HG03060 (cell line): ENCODE data around the gene TBC1D22A.
"Not testable (repeated sequence)": the region's sequence is repeated elsewhere in the genome, so short reads cannot be mapped to it uniquely, and the experiment has no call there.

ENCODE experiments used
- ATAC-seq: cut with Tn5 transposase; IDR thresholded peaks from one replicate; pipeline ENCODE4 v1.9.1; 2021; ENCODE audit warnings: low read depth, moderate number of reproducible peaks; ENCODE audit not compliant: unreplicated experiment

Gene TBC1D22A

DNA sequence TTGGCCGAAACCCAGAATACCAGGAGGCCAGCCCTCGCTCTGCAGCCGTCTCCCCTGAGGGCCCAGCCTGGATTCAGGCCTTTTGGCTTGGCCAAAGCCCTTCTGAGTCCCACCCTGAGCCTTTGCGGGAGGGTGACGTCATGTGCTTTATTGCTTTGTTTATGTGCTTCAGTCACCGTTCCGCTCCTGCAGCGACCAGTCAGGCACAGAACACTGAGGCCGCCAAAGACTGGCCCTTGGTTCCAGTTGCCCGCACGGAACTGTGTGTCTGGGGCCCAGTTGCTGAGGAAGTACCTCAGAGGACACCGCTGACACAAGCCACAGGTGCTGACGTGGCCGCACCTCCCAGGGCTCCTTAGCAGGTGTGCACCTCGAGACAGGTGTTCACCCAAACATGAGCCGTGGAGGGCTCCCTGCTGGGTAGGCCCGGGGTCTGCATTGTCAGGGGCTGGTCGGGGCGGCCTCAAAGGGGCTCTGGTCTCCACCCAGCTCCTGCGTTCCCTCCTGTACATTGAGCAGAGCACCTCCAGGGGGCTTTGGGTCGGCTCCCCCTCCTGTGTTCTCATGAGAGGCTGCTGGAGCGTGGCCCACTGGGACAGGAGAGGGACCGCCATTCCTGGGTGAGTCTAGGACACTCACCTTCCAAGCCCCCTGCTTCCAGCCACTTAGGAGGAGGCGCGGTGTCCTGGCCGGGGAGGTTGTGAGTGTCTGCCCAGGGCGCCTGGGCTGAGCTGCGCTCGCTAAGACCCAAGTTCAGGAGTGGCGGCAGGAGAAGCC lies 376.8 kb downstream of the TBC1D22A start:
- ATAC-seq = no peak

DNA sequence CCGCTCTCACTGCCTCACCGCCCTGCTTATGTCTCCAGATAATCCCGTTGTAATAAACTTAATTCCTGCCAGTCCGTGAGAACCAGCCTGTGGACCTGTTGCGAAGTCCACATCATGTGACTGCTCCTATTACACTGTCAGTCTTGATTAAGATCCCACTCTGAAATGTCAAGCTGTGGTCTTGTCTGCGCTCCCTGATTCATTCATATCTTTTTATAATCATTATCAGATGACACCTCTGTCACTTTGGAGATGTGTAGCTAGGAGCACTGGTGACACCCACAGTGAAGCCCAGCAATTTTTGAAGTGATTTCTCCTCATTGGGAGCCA lies 377.3 kb downstream of the TBC1D22A start:
- no peak for ATAC-seq

DNA sequence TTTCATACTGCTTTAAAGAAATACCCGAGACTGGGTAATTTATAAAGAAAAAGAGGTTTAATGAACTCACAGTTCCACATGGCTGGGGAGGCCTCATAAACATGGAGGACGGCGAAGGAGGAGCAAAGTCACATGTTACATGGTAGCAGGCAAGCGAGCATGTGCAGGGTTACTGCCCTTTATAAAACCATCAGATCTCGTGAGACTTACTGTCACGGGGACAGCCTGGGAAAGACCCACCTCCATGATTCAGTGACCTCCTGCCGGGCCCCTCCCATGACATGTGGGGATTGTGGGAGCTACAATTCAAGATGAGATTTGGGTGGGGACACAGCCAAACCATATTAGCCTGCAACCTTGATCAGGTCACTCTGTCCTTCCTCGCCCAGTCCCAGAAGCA lies 378.5 kb downstream of the TBC1D22A start:
- ATAC-seq = not testable (repeated sequence)

DNA sequence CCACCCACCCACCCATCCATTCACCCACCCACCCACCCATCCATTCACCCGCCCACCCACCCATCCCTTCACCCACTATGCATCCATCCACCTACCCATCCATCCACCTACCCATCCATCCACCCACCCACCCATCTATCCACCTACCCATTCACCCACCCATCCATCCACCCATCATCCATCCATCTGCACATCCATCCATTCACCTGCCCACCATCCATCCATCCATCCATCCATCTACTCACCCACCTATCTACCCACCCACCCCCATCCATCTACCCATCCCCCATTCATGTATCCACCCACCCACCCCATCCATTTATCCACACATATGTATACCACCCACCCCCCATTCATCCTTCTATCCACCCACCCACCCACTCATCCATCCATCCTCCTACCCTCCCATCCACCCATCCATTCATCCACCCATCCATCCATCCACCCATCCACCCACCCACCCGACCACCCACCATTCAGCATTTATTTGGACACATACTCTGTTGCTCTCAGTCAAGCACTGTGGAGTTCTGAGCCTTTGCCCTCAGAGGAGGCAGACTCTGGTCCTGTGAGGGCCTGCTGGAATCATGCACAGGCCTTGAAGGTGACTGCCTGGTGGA lies 380.1 kb downstream of the TBC1D22A start:
- no peak for ATAC-seq

DNA sequence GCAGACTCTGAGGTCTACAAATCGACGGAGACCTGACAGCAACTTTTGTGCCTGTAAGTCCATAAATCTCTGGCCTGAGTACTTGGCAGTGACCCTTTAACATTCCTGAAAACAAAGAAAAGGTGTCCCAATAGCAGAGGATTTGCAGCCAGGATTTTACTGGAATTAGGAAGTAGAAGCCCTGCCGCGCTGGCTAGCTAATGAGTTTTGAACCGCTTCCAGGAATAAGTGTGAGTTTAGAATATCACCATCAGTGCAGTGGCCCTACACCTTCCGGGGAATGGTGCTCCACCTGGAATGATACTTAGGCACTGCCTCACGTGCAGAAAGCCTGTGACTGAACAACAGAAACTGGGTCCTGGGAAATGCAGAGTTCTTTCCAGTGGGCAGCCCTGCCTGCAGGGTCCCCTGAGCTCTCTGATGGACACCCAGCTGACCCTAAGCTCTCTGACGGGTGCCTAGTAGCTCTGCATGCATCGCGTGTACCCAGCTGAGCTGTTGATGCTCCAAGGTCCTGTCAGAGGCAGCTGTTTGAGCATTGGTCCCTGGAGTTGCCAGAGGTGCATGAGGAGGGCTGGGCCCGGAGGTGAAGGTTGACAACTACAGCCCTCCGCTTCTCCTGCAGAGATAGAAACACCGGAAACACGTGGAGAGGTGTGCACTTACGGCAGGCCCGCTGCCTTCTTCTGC lies 380.9 kb downstream of the TBC1D22A start:
- no peak for ATAC-seq

DNA sequence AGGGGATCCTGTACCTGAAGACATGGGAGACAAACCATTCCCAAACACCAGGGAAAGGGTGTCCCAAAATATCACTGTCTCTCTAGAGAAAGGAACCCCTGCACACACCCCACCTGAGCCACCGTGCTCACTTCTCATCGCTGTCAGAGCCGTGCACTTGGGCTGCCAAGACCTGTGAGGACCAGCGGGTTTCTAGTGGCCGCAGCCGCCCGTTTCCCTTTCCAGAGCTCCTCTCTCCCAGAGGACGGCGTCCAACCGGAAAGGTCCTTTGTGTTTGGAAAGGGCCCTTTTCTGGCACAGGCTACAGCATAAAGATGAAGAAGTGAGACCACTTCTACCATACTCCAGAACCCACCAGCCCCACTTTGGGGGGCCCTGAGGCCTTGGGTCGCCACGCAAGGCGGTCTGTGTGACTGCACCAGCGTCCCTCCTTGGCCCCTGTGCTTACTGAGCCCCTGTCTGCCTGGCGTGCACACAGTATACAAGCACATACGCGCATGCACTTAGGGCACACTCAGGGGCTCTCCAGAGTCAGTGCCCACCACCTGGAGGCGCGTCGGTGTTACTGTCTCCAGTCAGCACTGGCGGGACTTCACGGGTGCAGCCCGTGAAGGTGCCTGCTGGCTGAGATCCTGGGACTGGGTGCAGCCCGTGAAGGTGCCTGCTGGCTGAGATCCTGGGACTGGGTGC lies 381.8 kb downstream of the TBC1D22A start:
- no peak for ATAC-seq

DNA sequence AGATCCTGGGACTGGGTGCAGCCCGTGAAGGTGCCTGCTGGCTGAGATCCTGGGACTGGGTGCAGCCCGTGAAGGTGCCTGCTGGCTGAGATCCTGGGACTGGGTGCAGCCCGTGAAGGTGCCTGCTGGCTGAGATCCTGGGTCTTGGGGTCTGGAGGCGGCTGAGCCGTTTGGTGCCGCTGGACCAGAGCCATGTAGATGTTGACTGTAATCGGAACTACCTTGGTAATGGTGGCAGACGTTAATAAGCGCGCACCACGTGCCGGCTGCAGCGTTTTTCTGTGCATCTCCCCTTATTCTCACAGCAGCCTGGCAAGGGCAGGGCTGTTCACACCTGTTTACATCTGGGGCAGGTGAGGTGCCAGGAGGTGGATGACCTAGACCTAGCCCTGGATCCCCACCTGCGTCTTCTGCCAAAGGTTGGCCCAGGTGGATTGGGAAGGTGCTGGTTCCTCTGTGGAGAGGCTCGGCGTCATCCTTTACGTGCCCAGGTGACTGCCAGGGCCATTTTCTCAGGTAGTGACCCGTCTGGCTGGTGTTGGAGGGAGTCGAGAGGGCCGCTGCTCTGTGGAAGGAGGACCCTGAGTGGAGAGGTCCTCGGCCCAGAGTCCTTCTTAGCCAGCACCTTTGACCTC lies 382.5 kb downstream of the TBC1D22A start:
- ATAC-seq = no peak

DNA sequence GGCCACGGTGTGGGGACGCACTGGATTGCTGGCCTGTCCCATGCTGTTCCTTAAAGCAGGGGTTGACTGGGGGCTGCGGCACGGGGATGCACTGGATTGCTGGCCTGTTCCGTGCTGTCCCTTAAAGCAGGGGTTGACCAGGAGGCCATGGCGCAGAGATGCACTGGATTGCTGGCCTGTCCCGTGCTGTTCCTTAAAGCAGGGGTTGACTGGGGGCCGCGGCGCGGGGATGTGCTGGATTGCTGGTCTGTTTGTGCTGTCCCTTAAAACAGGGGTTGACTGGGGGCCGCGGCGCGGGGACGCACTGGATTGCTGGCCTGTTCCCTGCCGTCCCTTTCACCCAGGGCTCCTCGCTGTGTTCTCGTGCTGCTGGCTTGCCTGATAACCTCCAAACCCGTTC lies 383.4 kb downstream of the TBC1D22A start:
- ATAC-seq = no peak

DNA sequence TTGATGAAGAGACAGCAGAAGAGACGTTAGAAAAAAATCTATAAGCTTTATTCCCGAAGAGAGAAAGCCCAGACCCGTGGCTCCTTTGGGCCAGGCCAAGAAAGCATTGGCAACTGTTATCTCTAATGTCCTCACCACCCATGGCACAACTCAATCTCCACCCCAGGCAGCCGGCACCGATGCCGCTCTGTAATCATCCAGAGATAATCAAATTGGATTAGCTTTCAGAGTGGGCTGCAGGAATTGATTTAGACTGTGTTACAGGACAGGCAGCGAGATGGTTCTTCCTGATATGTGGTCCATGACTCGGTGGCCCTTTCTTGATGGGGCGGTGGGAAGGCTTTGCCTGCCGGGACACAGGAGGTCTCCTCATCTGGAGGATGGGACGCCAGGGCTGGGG lies 383.9 kb downstream of the TBC1D22A start:
- ATAC-seq = no peak

DNA sequence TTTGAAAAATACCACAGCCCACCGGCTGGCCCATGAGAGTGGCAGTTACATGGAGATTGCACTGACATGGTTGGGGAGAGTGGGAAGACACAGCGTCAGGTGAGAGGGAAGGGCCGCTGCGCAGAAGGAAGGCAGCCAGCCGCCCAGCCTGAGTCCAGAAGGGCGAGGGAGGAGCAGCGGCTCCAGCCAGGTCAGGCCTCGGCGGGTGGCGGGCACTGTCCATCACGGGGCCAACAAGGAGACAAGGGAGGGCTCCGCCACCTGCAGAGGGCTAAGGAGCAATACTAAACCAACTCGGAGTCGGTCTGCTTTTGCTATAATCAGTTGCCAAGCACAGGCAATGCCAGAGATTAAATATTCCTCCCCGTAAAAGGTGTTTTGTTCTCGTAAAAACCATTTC lies 384.5 kb downstream of the TBC1D22A start:
- no peak for ATAC-seq

DNA sequence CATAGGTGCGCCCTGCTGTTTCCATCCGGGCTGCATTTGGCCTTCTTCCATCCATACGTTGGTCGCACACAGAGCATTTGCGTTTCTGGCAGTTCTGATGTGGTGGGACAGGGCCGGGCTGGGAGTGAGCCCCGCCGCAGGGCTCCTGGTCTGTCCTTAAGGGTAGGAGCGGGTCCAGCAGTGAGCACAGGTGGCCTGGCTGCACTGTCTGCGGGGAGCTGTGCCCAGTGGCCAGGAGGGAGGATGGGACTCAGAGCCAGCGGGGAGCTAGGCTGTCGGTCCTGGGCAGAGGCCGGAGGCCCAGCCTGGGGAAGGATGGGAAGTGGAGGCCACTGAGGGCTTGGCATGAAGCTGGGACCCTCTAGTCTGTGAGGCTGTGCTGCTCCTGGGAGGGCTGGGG lies 385.1 kb downstream of the TBC1D22A start:
- no peak for ATAC-seq

DNA sequence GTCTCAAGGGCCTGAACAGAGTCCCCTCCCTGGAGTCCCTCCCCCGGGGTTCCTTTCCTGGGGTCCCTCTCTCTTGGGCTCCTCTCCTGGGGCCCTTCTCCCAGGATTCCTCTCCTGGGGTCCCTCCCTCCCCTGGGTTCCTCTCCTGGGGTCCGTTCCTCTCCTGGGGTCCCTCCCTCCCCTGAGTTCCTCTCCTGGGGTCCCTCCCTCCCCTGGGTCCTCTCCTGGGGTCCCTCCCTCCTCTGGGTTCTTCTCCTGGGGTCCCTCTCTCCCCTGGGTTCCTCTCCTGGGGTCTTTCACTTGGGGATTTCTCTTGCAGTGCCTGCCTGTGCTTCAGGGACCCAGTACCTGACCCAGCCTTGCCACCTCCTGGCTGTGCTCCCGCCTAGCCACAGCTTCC lies 386.1 kb downstream of the TBC1D22A start:
- no peak for ATAC-seq

DNA sequence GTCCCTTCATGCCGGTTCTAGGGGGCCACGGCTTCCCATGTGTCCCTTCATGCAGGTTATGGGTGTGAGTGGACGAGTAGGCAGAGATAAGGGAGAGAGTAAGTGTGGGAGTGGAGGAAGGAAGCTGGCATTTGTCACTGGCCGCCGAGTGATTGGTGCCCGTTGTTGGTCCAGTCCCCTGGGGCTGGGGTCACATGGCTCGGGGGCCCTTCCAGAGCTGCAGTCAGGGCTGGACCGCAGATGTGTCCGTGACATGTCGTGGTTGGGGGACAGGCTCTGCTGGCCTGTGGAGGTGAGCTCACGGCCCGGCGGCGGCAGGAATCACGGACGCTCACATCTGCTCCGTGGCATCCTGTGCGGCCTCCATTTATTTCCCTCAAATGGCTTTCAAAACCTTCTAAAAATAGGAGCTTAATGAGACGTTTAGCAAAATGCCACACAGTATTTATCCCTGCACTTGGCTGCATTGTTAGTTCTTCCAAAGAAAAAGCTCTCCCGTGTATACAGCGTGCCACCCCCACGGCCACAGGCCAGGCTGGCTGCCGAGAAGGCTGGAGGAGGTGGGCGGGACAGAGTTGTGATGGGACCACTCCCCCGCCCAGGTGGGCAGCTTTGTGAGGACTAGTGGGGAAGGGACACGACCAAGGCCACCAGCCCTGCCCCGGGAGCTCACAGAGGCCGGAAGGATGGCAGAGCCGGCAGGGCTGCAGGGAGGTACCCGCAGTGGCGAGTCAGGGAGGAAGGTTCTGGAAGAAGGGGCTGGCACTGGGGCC lies 386.7 kb downstream of the TBC1D22A start:
- no peak for ATAC-seq

DNA sequence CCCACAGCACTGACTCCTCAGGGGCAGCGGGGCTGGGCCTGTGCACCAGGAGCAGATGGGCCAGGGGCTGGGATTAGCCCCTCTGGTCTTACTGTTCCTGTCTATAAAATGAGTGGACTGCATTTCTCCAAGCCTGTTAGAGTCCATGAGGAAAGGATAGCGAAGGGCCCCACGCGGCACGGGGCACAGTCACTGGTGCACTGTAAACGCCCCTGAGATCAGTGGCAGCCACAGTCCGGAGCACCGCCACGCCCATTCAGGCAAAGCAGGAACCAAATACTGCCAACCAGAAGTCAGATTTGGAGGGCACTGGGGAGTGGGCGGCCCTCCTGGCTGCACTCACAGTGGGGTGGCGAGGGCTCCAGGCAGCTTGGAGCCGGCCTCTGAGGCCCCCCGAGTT lies 387.5 kb downstream of the TBC1D22A start:
- ATAC-seq = no peak

DNA sequence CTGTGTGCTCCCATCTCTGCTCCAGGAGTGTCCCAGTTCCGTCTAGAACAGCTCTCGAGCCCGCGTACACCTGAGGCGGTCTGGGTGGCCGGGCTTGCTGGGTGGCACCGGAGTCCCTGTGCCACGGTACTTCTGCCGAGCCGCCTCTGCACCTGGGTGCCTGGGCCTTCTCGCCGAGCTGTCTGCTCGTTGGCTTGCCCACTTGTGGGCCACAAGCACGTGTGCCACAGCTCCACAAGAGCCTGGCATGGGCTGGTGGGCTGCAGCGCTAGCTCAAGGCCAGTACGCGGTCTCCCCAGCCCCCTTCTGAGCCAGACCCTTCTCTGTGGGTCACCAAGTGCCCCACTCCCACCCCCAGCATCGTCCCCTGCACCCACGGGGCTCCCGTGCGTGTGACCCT lies 388.0 kb downstream of the TBC1D22A start:
- ATAC-seq = no peak

DNA sequence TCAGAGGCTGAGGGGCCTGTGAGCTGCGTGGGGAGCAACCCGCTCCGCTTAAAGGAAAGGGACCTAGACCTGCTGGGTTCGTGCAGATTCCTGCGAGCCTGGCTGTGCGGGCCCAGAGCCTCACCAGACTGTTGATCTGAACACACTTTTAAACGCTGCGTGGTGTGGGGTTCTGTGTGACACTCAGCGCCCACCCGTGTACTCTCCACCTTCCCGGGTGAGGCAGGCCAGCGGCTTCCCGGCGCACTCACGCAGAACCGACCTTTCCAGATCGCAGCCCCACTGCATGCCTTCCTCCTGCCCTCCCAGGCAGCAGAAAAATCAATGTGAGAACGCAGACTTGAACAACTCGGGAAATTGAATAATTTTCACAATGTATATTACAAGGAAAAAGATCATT lies 388.6 kb downstream of the TBC1D22A start:
- no peak for ATAC-seq

DNA sequence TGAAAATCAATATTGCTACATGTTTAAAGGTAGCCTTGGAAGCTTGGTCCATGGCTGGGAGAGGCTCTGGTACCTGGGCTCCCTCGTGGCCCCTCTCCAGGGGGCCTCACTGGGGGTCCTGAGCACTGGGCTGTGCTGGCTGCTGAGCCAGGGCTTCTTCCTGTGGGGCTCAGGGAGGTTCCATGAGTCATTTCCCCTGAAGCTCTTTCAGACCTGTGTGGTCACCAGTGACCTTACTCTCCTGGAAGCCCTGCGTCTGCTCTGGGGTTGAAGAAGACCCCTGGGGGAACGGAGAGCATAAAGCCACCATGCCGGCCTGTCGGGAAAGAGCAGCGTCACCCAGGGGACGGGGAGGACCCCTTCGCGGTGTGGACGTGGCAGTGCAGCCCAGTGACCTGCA lies 389.0 kb downstream of the TBC1D22A start:
- ATAC-seq = no peak

DNA sequence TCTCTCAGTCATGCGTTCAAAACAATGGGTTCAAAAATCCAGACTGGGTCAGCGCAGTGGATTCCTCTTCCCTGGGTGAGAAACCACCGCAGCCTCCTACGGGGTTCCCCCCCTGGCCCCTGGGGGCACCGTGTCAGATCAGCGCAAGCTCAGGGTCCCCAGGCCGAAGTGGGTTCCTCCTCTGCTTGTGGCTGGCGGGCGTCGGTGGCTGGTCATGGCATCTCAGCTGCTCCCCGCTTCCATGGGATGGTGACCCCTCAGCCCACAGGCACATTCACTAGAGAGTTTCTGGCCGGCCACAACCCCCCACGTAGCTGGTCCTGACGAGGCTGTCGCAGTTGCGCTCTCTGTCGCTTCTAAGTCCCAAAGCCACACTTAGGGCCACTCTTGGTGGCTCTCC lies 389.8 kb downstream of the TBC1D22A start:
- no peak for ATAC-seq

DNA sequence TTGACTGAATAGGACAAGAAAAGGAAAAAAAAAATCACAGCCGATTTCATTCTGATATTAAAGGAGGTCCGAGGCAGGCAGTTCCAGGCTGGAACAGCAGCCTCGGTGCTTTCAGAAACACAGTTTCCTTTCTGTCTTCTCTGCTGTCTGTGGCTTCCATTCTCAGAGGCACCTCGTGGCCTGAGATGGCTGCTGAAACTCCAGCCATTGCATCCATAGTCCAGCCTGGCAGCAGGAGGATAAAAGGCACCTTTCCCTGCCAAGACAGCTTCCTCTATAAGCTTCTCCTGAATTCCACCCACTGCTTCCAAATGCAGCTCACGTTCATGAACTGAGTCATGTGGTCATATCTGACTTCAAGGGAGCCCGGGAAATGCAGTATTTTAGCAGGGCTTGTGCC lies 390.5 kb downstream of the TBC1D22A start:
- ATAC-seq = no peak

DNA sequence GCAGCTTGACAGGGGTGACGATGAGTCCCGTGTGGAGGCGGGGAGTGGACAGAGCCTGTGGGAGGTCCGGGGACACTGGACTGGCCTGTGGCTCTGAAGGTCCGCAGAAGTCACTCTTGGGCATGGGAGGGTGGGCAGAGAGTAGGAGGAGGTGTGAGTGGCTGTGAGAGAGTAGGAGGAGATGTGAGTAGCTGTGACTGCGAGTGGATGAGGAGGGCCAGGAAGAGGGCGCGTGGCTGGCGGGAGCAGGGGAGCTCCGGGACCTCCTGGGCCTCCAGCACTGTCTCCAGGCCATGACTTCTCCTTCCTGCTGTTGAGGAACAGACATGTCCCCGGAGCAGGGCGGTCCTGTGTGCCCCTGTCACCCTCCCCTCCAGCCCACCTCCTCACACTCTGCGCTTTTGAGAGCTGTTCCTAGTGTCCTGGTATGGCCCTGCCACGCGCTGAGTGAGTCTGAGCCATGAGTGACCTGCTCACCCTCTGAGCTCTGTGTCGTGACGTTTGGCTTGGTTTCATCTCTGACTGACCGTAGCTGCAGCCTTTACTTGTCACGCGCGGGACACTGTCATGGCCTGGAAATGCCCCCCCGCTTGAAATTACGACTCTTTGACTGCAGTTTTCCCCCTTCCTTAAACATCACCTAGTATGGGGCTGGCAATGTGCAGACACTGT lies 391.5 kb downstream of the TBC1D22A start:
- ATAC-seq = no peak
